Peyer's patch (tissue), 4 donors: ENCODE data around the gene KDM4C.

Source experiments
- CTCF ChIP-seq, 6 experiments: fragments of 450-650 bp in 4 of 6; fragments of 200-600 bp in 2 of 6; sonication (generic) in 1 of 6; IDR thresholded peaks; one replicate each; pipeline ENCODE4 v1.5.1; 2017 to 2019; ENCODE audit warnings: antibody characterized with exemption in 6 of 6, mild to moderate bottlenecking in 3 of 6, moderate library complexity in 1 of 6
- POLR2A ChIP-seq, 2 donors: fragments of 450-650 bp; IDR thresholded peaks; one replicate each; pipeline ENCODE4 v1.5.1; 2017; ENCODE audit warnings: antibody characterized with exemption in 2 of 2, mild to moderate bottlenecking in 2 of 2, moderate library complexity in 2 of 2

DNA sequence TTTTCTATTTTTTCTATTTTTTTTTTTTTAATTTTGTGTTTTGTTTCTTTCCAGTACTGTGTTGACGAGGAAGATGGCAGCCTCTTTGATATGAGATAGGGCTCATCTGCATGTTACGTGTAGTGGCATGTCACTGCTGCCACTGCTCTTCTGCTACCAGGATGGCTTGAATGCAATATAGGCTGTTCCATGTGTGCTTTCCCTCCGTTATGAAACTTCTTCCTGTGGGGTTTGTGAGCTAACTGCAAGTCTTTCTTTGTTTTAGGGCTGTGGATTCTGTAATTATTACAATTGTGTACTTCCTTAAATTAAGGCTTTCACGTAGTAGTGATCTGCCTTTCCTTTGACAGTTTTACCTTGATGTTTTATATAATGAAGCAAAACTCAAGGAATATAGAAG is 184.6 kb downstream of the KDM4C start:
- no peak for TF ChIP-seq POLR2A (IDR thresholded peaks at IDR 0.05)
- TF ChIP-seq CTCF (IDR thresholded peaks at IDR 0.05) = no peak
